Gastrocnemius medialis (tissue), 4 donors: ENCODE results near the gene CCDC197.

Experiments used
- CTCF ChIP-seq, 5 experiments: fragments of 450-650 bp in 3 of 5; fragments of 200-600 bp in 2 of 5; sonication (generic) in 2 of 5; IDR thresholded peaks in 4 of 5; conservative IDR thresholded peaks in 1 of 5; 1 replicate in 4 of 5; 2 replicates in 1 of 5; pipeline ENCODE4 v1.5.1; 2016 to 2019; ENCODE audit warnings: antibody characterized with exemption in 5 of 5, mild to moderate bottlenecking in 3 of 5, moderate library complexity in 3 of 5
- POLR2A ChIP-seq, 2 donors: fragments of 450-650 bp; IDR thresholded peaks; one replicate each; pipeline ENCODE4 v1.6.1; 2017; ENCODE audit warnings: antibody characterized with exemption in 2 of 2, mild to moderate bottlenecking in 2 of 2, moderate library complexity in 2 of 2

- TF ChIP-seq CTCF (IDR thresholded peaks at IDR 0.05 in 4 of 5, conservative IDR thresholded peaks at IDR 0.05 in 1 of 5), result no peak
- peak; percentile 54 to 56 for TF ChIP-seq POLR2A (IDR thresholded peaks at IDR 0.05)
These were observed 2.0 kb upstream of the CCDC197 start for GRCh38 chr14:93994919-93995682.
